HG02840 (cell line): ENCODE measurements around the gene CDH15.
"Not testable (repeated sequence)": the region's sequence is repeated elsewhere in the genome, so short reads cannot be mapped to it uniquely, and the experiment has no call there.

Experiments
- ATAC-seq: cut with Tn5 transposase; IDR thresholded peaks from one replicate; pipeline ENCODE4 v1.9.1; 2021; ENCODE audit warnings: mild to moderate bottlenecking, moderate library complexity, moderate number of reproducible peaks; ENCODE audit not compliant: unreplicated experiment, low FRiP score

Gene CDH15

GRCh38 chr16:89185887-89186592 lies 14.5 kb downstream of the CDH15 start:
- ATAC-seq, result not testable (repeated sequence)

GRCh38 chr16:89186593-89187031 lies 15.1 kb downstream of the CDH15 start:
- ATAC-seq, result not testable (repeated sequence)

GRCh38 chr16:89187032-89187769 lies 15.7 kb downstream of the CDH15 start:
- no peak for ATAC-seq

GRCh38 chr16:89187770-89188392 lies 16.3 kb downstream of the CDH15 start:
- ATAC-seq, result no peak

GRCh38 chr16:89188471-89189357 lies 17.2 kb downstream of the CDH15 start:
- not testable (repeated sequence) for ATAC-seq

GRCh38 chr16:89189358-89190025 lies 17.9 kb downstream of the CDH15 start:
- no peak for ATAC-seq

- ATAC-seq, result no peak
These were observed 18.8 kb downstream of the CDH15 start for GRCh38 chr16:89190150-89190958.

GRCh38 chr16:89191033-89191900 lies 19.7 kb downstream of the CDH15 start:
- ATAC-seq, result no peak

- no peak for ATAC-seq
These were observed 20.3 kb downstream of the CDH15 start for GRCh38 chr16:89191901-89192185.

GRCh38 chr16:89192186-89192955 lies 20.8 kb downstream of the CDH15 start:
- ATAC-seq, result not testable (repeated sequence)

- no peak for ATAC-seq
These were observed 21.5 kb downstream of the CDH15 start for GRCh38 chr16:89192956-89193575.

- ATAC-seq, result no peak
These were observed 22.2 kb downstream of the CDH15 start for GRCh38 chr16:89193576-89194293.

- no peak for ATAC-seq
These were observed 23.1 kb downstream of the CDH15 start for GRCh38 chr16:89194340-89195311.

- ATAC-seq, result no peak
These were observed 24.1 kb downstream of the CDH15 start for GRCh38 chr16:89195521-89196171.
